IMR-90 (cell line): ENCODE results near the gene DRC3. TPM values are rescaled to one million over a fixed set of nuclear protein-coding genes. Genes with fewer than 3 reads are reported as not detected.
A peak's percentile ranks its signal among the peaks of the same experiment; 100 is the strongest.

Experiments
- ATAC-seq: fragments of 200-7000 bp; cut with Tn5 transposase; 2 replicates; pipeline ENCODE4 v1.9.1; 2020; ENCODE audit warnings: low read depth, mild to moderate bottlenecking, moderate library complexity
- BruUV-seq: library from RNA; stranded (reverse); fragments of 400-500 nt; replicated peaks from 2 replicates; lab custom pipeline; 2021; lab: Mats Ljungman, UMichigan
- CTCF ChIA-PET: fragments of 300-600 bp; formaldehyde crosslinking; extraction: SDS; loops from one replicate; lab custom pipeline; 2021; ENCODE audit warnings: antibody characterized with exemption; lab: Yijun Ruan, JAX
- POLR2A ChIA-PET: fragments of 300-600 bp; sonication (Branson Sonifier 250); formaldehyde crosslinking; loops from one replicate; lab custom pipeline; 2022; ENCODE audit warnings: antibody characterized with exemption; ENCODE audit not compliant: unreplicated experiment; lab: Charles Lee
- DNase-seq: peaks from one replicate; pipeline ENCODE4 v3.0.0; 2013
- H2AFZ ChIP-seq: replicated peaks from 2 replicates; pipeline ENCODE3; 2013; ENCODE audit warnings: low read length, mild to moderate bottlenecking; ENCODE audit not compliant: poor library complexity
- H2AK5ac ChIP-seq: 2 replicates; pipeline ENCODE4 v1.6.1; 2013; ENCODE audit warnings: low read depth, low read length, inconsistent platforms
- H2AK9ac ChIP-seq: replicated peaks from 2 replicates; pipeline ENCODE3; 2013; ENCODE audit warnings: mild to moderate bottlenecking, low read depth, low read length, moderate library complexity; ENCODE audit not compliant: poor library complexity
- H2BK120ac ChIP-seq: 2 replicates; pipeline ENCODE4 v1.6.1; 2013; ENCODE audit warnings: low read depth, low read length, inconsistent platforms
- H2BK15ac ChIP-seq: 3 replicates; pipeline ENCODE4 v1.6.1; 2013; ENCODE audit warnings: low read depth, low read length, inconsistent platforms
- H2BK20ac ChIP-seq: 2 replicates; pipeline ENCODE4 v1.6.1; 2013; ENCODE audit warnings: low read depth, mild to moderate bottlenecking, inconsistent platforms, low read length, moderate library complexity
- H2BK5ac ChIP-seq: 2 replicates; pipeline ENCODE4 v1.6.1; 2013; ENCODE audit warnings: mild to moderate bottlenecking, low read depth, low read length, inconsistent platforms; ENCODE audit not compliant: poor library complexity, severe bottlenecking
- H3K14ac ChIP-seq: replicated peaks from 2 replicates; pipeline ENCODE4 v1.6.1; 2013; ENCODE audit warnings: low read depth, low read length, inconsistent platforms
- H3K18ac ChIP-seq: 2 replicates; pipeline ENCODE4 v1.6.1; 2013; ENCODE audit warnings: low read depth, low read length, control low read depth
- H3K23ac ChIP-seq: 2 replicates; pipeline ENCODE4 v1.6.1; 2013; ENCODE audit warnings: low read depth, low read length, inconsistent platforms
- H3K27ac ChIP-seq: 2 replicates; pipeline ENCODE4 v1.5.1; 2013; ENCODE audit warnings: mild to moderate bottlenecking, control low read depth, low read length; ENCODE audit not compliant: insufficient read depth
- H3K27me3 ChIP-seq: 2 replicates; pipeline ENCODE4 v1.6.1; 2013; ENCODE audit warnings: low read length; ENCODE audit not compliant: control insufficient read depth, insufficient read depth
- H3K36me3 ChIP-seq: 2 replicates; pipeline ENCODE4 v1.6.1; 2013; ENCODE audit warnings: low read length, mixed read lengths; ENCODE audit not compliant: control insufficient read depth, insufficient read depth
- H3K4ac ChIP-seq: 2 replicates; pipeline ENCODE4 v1.6.1; 2013; ENCODE audit warnings: low read depth, low read length, inconsistent platforms
- H3K4me1 ChIP-seq: 2 replicates; pipeline ENCODE4 v1.6.1; 2013; ENCODE audit warnings: low read length, mixed read lengths; ENCODE audit not compliant: control insufficient read depth, insufficient read depth
- H3K4me2 ChIP-seq: 2 replicates; pipeline ENCODE4 v1.6.1; 2013; ENCODE audit warnings: low read depth, mild to moderate bottlenecking, control low read depth, low read length, moderate library complexity
- H3K4me3 ChIP-seq: 2 replicates; pipeline ENCODE4 v1.5.1; 2013; ENCODE audit warnings: low read depth, mild to moderate bottlenecking, control low read depth, low read length, moderate library complexity; ENCODE audit not compliant: insufficient read depth
- H3K56ac ChIP-seq: 2 replicates; pipeline ENCODE4 v1.6.1; 2013; ENCODE audit warnings: low read length, inconsistent platforms; ENCODE audit not compliant: insufficient read depth; ENCODE audit errors: extremely low read depth
- H3K79me1 ChIP-seq, 2 experiments: 2 replicates each; pipeline ENCODE4 v1.6.1; 2013; ENCODE audit warnings: low read length in 2 of 2, inconsistent platforms in 1 of 2, low read depth in 1 of 2
- H3K9ac ChIP-seq: 2 replicates; pipeline ENCODE4 v1.6.1; 2013; ENCODE audit warnings: low read depth, low read length, control low read depth
- H3K9me1 ChIP-seq: 2 replicates; pipeline ENCODE4 v1.6.1; 2013; ENCODE audit warnings: low read length, inconsistent platforms; ENCODE audit not compliant: insufficient read depth
- H3K9me3 ChIP-seq: 2 replicates; pipeline ENCODE4 v1.6.1; 2013; ENCODE audit warnings: low read length; ENCODE audit not compliant: control insufficient read depth, insufficient read depth
- H4K20me1 ChIP-seq: 2 replicates; pipeline ENCODE4 v1.6.1; 2013; ENCODE audit warnings: low read length, inconsistent platforms; ENCODE audit not compliant: insufficient read depth
- H4K5ac ChIP-seq: 2 replicates; pipeline ENCODE4 v1.6.1; 2013; ENCODE audit warnings: mild to moderate bottlenecking, low read depth, low read length, control low read depth
- H4K8ac ChIP-seq, 2 experiments: 2 replicates each; pipeline ENCODE4 v1.6.1; 2013; ENCODE audit warnings: low read depth in 2 of 2, low read length in 2 of 2, control low read depth in 1 of 2, inconsistent platforms in 1 of 2
- H4K91ac ChIP-seq: 2 replicates; pipeline ENCODE4 v1.6.1; 2013; ENCODE audit warnings: low read depth, low read length, inconsistent platforms; ENCODE audit not compliant: insufficient read depth
- BHLHE40 ChIP-seq: fragments of 150-350 bp; IDR thresholded peaks from 2 replicates; pipeline ENCODE4 v1.6.1; 2016; ENCODE audit warnings: mild to moderate bottlenecking, low read depth, low read length
- CHD1 ChIP-seq: IDR thresholded peaks from 2 replicates; pipeline ENCODE4 v1.6.1; 2012; ENCODE audit warnings: low read depth, low read length, improper control_type of control experiment
- CTCF ChIP-seq: conservative IDR thresholded peaks from 2 replicates; pipeline ENCODE4 v1.5.1; 2012; ENCODE audit warnings: mild to moderate bottlenecking, low read depth, low read length, improper control_type of control experiment
- ELK1 ChIP-seq: fragments of 150-350 bp; IDR thresholded peaks from 2 replicates; pipeline ENCODE4 v1.6.1; 2016; ENCODE audit warnings: low read depth, mild to moderate bottlenecking, low read length, moderate library complexity, borderline replicate concordance
- FOS ChIP-seq: fragments of 150-350 bp; IDR thresholded peaks from 2 replicates; pipeline ENCODE4 v1.6.1; 2016; ENCODE audit warnings: low read depth, low read length
- MAFK ChIP-seq: IDR thresholded peaks from 2 replicates; pipeline ENCODE4 v1.6.1; 2012; ENCODE audit warnings: low read depth, low read length, improper control_type of control experiment
- MAZ ChIP-seq: IDR thresholded peaks from 2 replicates; pipeline ENCODE4 v1.6.1; 2012; ENCODE audit warnings: low read depth, mild to moderate bottlenecking, low read length, improper control_type of control experiment, moderate library complexity, borderline replicate concordance
- MXI1 ChIP-seq: IDR thresholded peaks from 2 replicates; pipeline ENCODE4 v1.6.1; 2012; ENCODE audit warnings: low read depth, mild to moderate bottlenecking, low read length, moderate library complexity, borderline replicate concordance
- NFE2L2 ChIP-seq: fragments of 150-350 bp; IDR thresholded peaks from 2 replicates; pipeline ENCODE4 v1.6.1; 2016; ENCODE audit warnings: low read depth, mild to moderate bottlenecking, low read length
- POLR2A ChIP-seq: IDR thresholded peaks from 2 replicates; pipeline ENCODE4 v1.6.1; 2012; ENCODE audit warnings: mild to moderate bottlenecking, low read depth, low read length
- RAD21 ChIP-seq: IDR thresholded peaks from 2 replicates; pipeline ENCODE4 v1.6.1; 2012; ENCODE audit warnings: low read length, improper control_type of control experiment
- RCOR1 ChIP-seq: IDR thresholded peaks from 2 replicates; pipeline ENCODE4 v1.6.1; 2012; ENCODE audit warnings: mild to moderate bottlenecking, low read length, improper control_type of control experiment; ENCODE audit not compliant: insufficient replicate concordance
- RFX5 ChIP-seq: IDR thresholded peaks from 2 replicates; pipeline ENCODE4 v1.8.0; 2012; ENCODE audit warnings: low read depth, mild to moderate bottlenecking, low read length, moderate library complexity
- SMC3 ChIP-seq: fragments of 150-350 bp; IDR thresholded peaks from 2 replicates; pipeline ENCODE4 v1.6.1; 2016; ENCODE audit warnings: low read depth, mild to moderate bottlenecking, antibody characterized with exemption, low read length, moderate library complexity
- WGBS, 2 experiments: methylation state at CpG; one replicate each; pipeline versions ENCODE4 v1.1.5 to v1.1.7; 2013; ENCODE audit warnings: missing lambda C conversion rate in 2 of 2; ENCODE audit not compliant: insufficient read length in 1 of 2; ENCODE audit errors: extremely low coverage in 2 of 2; 5-methylcytosine and 5-hydroxymethylcytosine counted together
- dilution Hi-C: fragments of 300-500 bp; cut with HindIII; formaldehyde crosslinking; loops from one replicate; pipeline ENCODE4 v1.14.3; 2018; ENCODE audit warnings: low sequenced_read_pairs; ENCODE audit not compliant: unreplicated experiment
- in situ Hi-C: fragments of 300-500 bp; cut with MboI; formaldehyde crosslinking; loops from 3 replicates; pipeline ENCODE4 v1.14.3; 2019; ENCODE audit warnings: low sequenced_read_pairs, inconsistent platforms, mixed read lengths
- intact Hi-C: fragments of 100-400 bp; cut with micrococcal nuclease; formaldehyde crosslinking; loops from 2 replicates; pipeline ENCODE4 v1.10.0; 2022
- polyA plus RNA-seq, 3 experiments: library from polyadenylated mRNA; depleted of rRNA; stranded (reverse); fragments of >200 nt; gene quantifications; 2 replicates each; pipeline ENCODE4 v1.2.3, GENCODE V29; 2012; ENCODE audit warnings: low replicate concordance in 1 of 3
- total RNA-seq: library from RNA; depleted of rRNA; stranded (reverse); fragments of >200 nt; gene quantifications from 2 replicates; pipeline ENCODE4 v1.2.3, GENCODE V29; 2012

DRC3 gene
- total and polyA plus RNA-seq, 2 of the 4 experiments (the other 2 are of a cell fraction), result 0.55 to 0.72 TPM

GRCh38 chr17:17998934-17999333, 26.3 kb downstream of the DRC3 start:
- peaks cover 6% of the 10 kb centered on the region; the same call in 1 of the 2 replicates for H3K4me1 ChIP-seq
- H3K27me3 ChIP-seq, result no peaks in the 10 kb centered on the region
- H2BK15ac ChIP-seq, result no peak overlapping the region
- no peak overlapping the region for H3K4me2 ChIP-seq
- H3K9me1 ChIP-seq, result peaks cover 6% of the 10 kb centered on the region
- no peak overlapping the region for H3K9ac ChIP-seq
- H2BK5ac ChIP-seq, result no peak overlapping the region
- H4K8ac ChIP-seq, result no peak overlapping the region
- intact Hi-C loops (no loop called here), dilution Hi-C loops (no loop called here), in situ Hi-C loops (no loop called here)
- H3K14ac ChIP-seq, result no peak overlapping the region
- DNase-seq (no peak), ATAC-seq (no peak)
- no peak overlapping the region for H3K18ac ChIP-seq
- POLR2A ChIA-PET, result no interaction called here
- H2AFZ ChIP-seq, result peak overlapping the region; percentile 44
- H3K9me3 ChIP-seq, result no peaks in the 10 kb centered on the region
- no peak overlapping the region for H2BK120ac ChIP-seq
- no peak overlapping the region for H4K91ac ChIP-seq
- H2AK9ac ChIP-seq, result no peak overlapping the region
- no peaks in the 10 kb centered on the region for H3K79me1 ChIP-seq
- H2BK20ac ChIP-seq, result no peak overlapping the region
- no TSS peak for BruUV-seq
- no peaks in the 10 kb centered on the region for H3K36me3 ChIP-seq
- no peak overlapping the region for H4K5ac ChIP-seq
- H3K56ac ChIP-seq, result no peak overlapping the region
- no peak overlapping the region for H3K4ac ChIP-seq
- no peak overlapping the region for H3K23ac ChIP-seq
- H4K20me1 ChIP-seq, result no peaks in the 10 kb centered on the region
- H3K27ac ChIP-seq, result no peak overlapping the region
- TF ChIP-seq RAD21 (no peak), FOS (no peak), CTCF (no peak), CHD1 (no peak), NFE2L2 (no peak), SMC3 (no peak), BHLHE40 (no peak), MAZ (no peak), ELK1 (no peak), MAFK (no peak), POLR2A (no peak), RFX5 (no peak), RCOR1 (no peak), MXI1 (no peak)
- 94% methylated on average over 5 of the region's 8 CpGs; no CpG with 5 or more reads in 1 of the 2 experiments for WGBS, 2 experiments
- H2AK5ac ChIP-seq, result no peak overlapping the region
- CTCF ChIA-PET, result no interaction called here
- no peak overlapping the region for H3K4me3 ChIP-seq
